DMS114 treated with DMSO at 0.1 percent for 48 hours (cell line): Measurements from ENCODE around the gene RPTOR.

Experiments used
- DNase-seq: peaks from one replicate; lab custom pipeline; 2025; ENCODE audit not compliant: unreplicated experiment; lab: John Stamatoyannopoulos, UW

The RPTOR gene

GRCh38 chr17:80779336-80779735 lies 234.7 kb downstream of the RPTOR start:
- no peak for DNase-seq

- no peak for DNase-seq
Measured at GRCh38 chr17:80779961-80780380, 235.3 kb downstream of the RPTOR start.

- DNase-seq = no peak
Measured at GRCh38 chr17:80780381-80781198, 236.0 kb downstream of the RPTOR start.

GRCh38 chr17:80781211-80781610 lies 236.6 kb downstream of the RPTOR start:
- no peak for DNase-seq

DNA sequence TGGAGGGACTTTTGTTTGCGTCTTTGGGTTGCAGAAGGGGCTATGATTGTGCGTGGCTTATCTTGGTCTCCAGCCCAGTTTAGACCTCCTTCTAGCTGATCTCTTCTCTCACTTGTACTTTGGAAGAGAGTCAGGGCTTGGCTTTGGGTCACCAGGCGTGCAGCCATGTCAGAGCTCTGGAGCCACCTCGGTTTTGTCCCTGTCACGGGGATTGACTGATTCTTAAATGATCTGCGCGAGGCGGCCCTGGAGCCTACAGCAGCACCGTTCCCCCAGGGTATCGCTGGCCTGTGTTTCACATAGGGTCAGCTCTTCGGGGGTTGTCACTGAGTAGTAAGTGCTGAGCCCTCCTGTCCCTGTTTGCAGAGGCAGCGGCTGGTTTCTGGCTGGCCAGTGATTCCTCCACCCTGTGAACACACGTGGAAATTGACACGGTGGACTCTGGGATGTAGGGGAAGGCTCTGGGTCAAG lies 237.2 kb downstream of the RPTOR start:
- no peak for DNase-seq

- DNase-seq = no peak
Measured at GRCh38 chr17:80782536-80783427, 238.1 kb downstream of the RPTOR start.

DNA sequence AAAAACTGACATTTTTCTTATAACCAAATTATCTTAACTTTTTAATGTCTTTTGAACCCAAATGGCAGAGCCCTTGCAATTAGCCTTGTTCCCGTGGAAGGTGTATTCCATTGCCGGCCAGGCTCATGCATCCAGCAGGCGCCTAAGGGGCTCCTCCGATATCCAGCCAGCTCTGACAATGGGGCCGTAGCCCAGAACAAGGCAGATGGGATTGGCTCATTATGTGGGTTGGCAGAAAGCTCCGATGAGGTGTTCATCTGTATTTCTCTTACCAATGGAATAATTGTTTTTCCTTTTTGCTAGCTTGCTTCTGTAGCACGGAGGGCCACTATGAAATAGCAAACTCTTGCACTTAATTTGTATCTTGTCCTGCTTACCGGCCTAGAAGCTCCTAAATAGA lies 238.8 kb downstream of the RPTOR start:
- DNase-seq = no peak

- no peak for DNase-seq
Measured at GRCh38 chr17:80783971-80784370, 239.3 kb downstream of the RPTOR start.

DNA sequence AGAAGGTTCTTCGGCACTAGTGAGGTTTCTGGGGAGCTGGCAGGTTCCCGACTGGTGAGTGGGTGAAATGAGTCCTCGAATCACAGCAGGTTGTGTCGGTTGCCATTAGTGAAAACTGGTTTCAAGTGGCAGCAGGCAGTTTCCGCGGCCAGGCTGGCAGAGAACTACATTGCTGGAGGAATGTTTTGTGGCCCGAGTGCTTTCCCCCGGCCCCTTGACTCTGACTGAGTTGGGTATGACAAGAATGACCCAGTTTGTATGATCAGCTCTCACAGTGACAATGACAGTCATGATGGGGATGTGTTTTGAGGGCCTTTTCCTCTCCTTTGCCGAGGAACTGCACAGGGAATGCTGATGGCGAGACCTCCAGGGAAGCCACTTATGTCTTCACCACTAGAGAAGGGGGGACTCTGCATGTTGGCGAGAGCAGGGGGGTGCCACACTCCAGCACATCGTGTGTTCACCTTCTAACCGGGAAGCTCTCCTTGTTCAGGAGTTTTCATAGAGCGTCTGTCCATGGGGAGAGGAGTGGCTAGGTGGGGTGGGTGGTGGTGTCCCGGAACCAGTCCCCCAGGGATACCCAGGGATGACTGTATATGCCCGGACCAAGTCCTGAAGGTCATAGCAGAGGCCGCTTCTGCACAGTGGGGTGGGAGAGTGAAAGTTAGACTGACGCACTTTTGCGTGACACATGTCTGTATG lies 241.0 kb downstream of the RPTOR start:
- no peak for DNase-seq

- DNase-seq = no peak
Measured at GRCh38 chr17:80786470-80786869, 241.8 kb downstream of the RPTOR start.

GRCh38 chr17:80786887-80787286 lies 242.2 kb downstream of the RPTOR start:
- no peak for DNase-seq

DNA sequence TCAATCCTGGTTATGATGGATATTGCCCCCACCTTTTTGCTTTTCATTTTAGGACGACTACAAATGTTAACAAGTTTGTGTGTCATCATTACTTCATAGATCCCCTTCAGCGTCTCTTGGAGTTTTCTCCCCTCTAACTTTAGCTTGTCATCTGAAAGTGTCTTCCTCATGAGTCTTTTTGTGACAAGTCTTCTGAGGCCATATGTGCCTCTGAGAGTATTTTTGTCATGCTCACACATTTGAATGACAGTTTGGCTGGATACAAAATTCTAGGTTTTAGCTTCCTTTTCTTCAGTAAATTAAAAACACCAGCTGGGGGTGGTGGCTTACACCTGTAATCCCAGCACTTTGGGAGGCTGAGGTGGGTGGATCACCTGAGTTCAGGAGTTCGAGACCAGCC lies 243.2 kb downstream of the RPTOR start:
- DNase-seq = no peak

GRCh38 chr17:80789356-80789902 lies 244.8 kb downstream of the RPTOR start:
- DNase-seq = no peak

GRCh38 chr17:80790021-80790765 lies 245.6 kb downstream of the RPTOR start:
- no peak for DNase-seq

DNA sequence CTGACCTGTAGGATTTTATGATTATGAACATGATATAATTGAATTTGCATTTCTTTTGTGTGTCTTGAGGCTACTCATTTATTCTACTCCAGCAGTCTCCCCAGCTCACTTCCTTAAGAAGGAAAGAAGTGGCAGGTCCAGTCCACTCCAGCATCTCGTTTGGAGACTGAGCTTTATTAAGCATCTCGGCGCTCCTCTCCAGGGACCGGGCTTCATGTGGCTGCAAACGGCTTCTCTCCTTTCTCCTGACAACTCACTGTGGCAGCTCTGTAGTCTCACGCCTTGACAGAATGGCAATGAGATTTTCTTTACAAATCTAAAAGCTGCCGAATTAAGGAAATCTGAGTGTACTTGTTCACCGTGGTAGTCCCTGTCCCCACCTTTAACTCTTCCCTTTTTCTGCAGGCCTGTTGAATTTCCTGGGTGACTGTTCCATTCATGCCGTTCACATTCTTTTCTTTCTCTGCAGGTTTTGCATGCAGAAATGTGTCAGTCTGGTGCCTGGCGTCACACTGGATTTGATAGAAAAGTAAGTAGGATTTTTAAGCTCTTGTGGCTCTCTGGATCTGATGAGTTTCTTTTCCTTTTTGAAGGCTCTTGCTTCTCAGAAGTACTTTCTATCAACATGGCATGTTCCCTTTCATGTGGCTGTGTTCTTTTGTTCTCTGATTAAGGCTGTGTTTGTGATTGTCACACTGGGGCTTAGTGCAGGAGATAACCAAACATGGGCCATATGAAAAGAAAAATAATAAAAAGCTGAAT lies 246.5 kb downstream of the RPTOR start:
- no peak for DNase-seq

DNA sequence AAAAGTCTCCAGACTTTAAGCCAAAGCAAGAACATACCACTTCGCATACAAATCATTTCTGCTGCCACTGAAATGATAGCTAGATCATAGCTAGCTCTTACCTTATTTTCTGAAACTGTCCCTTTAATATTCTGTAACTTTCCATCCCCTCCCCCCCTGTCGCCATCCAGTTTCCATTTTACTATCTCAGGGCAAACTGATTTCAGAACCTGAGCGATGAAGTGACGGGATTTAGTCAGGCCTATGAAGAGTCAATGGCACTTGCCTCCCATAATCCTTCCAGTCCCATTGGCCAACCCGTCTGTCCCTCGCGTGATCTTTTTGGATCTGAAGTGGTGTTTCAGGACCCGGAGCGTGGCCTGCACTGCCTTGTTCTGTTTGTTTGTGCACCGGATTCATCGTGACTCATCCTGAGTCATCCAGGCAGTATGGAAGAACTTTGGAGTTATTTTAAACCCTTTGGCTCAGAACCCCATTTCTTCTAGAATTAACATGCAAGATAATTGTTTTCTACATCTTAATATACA lies 247.2 kb downstream of the RPTOR start:
- DNase-seq = no peak

- no peak for DNase-seq
Measured at GRCh38 chr17:80792373-80792781, 247.7 kb downstream of the RPTOR start.

GRCh38 chr17:80793421-80793820 lies 248.8 kb downstream of the RPTOR start:
- no peak for DNase-seq

GRCh38 chr17:80793851-80794267 lies 249.2 kb downstream of the RPTOR start:
- DNase-seq = no peak
